ENCODE measurements around the gene STX3.
"Not testable (repeated sequence)": the region's sequence is repeated elsewhere in the genome, so short reads cannot be mapped to it uniquely, and the experiment has no call there.

The STX3 gene

DNA sequence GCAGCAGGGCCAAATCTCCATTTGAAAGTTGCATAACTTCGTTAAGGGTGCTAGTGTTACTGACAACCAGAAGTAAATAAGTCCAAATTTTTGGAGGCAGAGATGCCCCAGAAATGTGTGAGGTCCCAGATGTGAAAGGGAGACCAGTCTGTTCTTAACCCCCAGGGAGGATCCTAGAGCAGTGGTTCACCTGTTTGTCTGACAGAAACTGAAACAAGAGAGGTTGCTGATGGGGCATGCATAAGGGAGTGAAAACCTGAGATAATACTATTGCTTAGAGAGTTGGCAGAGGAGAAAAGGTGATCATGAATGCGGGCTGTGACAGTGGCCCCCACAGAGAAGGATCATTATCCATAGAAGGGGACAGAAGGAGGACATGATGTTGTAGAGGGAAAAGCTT, 86.3 kb downstream of the STX3 start:
- no peak overlapping the region for H3K27ac ChIP-seq
- TF ChIP-seq, protein P1, sequence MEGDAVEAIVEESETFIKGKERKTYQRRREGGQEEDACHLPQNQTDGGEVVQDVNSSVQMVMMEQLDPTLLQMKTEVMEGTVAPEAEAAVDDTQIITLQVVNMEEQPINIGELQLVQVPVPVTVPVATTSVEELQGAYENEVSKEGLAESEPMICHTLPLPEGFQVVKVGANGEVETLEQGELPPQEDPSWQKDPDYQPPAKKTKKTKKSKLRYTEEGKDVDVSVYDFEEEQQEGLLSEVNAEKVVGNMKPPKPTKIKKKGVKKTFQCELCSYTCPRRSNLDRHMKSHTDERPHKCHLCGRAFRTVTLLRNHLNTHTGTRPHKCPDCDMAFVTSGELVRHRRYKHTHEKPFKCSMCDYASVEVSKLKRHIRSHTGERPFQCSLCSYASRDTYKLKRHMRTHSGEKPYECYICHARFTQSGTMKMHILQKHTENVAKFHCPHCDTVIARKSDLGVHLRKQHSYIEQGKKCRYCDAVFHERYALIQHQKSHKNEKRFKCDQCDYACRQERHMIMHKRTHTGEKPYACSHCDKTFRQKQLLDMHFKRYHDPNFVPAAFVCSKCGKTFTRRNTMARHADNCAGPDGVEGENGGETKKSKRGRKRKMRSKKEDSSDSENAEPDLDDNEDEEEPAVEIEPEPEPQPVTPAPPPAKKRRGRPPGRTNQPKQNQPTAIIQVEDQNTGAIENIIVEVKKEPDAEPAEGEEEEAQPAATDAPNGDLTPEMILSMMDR (conservative IDR thresholded peaks at IDR 0.05), result no peak
- TF ChIP-seq ZFX (IDR thresholded peaks at IDR 0.05), result no peak

DNA sequence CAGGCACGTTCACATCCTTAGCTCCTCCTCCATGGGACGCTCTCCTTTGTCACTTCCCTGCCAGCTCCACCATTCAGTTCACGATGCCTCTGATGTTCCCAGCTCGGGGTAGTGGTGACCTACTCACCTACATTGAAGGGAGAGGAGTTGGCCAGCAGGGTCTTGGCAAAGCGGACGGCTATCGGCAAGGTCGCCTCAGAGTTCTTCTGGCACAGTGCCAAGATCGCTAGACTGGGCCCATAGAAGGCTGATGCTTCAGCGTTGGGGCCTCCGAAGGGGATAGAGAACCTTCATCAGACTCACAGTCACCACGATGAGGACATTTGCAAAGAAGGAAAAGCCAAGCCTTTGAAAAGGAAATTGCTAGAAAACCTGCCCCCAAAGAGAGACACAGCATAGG, 87.1 kb downstream of the STX3 start:
- no peak overlapping the region for H3K27ac ChIP-seq
- TF ChIP-seq ZFX (IDR thresholded peaks at IDR 0.05), result no peak
- TF ChIP-seq, protein P1 (conservative IDR thresholded peaks at IDR 0.05), result no peak

DNA sequence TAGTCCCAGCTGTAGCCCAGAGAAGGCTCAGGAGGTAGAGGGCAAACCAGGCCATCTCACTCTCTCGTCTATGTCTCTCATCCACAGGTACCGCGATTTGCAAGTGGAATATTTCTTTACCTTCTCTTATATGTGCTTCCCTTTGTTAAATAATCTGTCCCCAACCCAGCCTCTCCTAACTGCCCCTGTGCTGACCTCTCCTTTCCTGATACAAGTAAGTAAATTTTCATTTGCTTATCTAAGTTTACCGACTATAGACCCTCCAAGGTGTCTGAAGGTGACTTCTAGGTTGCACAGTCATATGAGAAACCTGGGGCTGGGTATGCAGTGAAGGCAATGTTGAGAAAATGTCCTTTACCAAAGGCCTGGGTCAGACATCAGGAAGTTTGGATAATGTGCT, 90.2 kb downstream of the STX3 start, which contains the start of gene CBLIF:
Gene CBLIF, minus strand, starts transcription at position 101 of the 400 bp plus-strand sequence. Its CDS starts 46 bp downstream, at position 55.
- TF ChIP-seq, protein P1 (conservative IDR thresholded peaks at IDR 0.05), result no peak
- TF ChIP-seq ZFX (IDR thresholded peaks at IDR 0.05), result no peak
- H3K27ac ChIP-seq, result no peak within 1 kb of the TSS

DNA sequence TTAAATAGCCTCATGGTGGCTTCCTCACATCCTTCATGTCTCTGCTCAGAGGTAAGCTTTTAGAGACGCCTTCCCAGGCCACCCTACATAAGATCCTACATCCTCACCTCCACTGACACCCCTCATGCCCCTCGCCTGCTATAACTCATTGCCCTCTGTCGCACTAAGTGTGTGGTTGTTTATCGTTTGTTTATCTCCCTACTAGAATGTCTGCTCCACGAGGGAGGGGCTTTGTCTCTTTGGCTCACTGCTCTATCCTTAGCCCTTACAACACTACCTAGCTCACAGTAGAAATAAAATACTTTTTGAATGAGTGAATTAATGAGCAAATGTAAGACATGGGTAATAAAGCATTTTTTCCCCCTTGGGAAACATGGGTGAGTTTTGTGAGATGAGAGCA, 91.4 kb downstream of the STX3 start:
- no peak overlapping the region for H3K27ac ChIP-seq
- TF ChIP-seq, protein P1 (conservative IDR thresholded peaks at IDR 0.05), result no peak
- no peak for TF ChIP-seq ZFX (IDR thresholded peaks at IDR 0.05)

DNA sequence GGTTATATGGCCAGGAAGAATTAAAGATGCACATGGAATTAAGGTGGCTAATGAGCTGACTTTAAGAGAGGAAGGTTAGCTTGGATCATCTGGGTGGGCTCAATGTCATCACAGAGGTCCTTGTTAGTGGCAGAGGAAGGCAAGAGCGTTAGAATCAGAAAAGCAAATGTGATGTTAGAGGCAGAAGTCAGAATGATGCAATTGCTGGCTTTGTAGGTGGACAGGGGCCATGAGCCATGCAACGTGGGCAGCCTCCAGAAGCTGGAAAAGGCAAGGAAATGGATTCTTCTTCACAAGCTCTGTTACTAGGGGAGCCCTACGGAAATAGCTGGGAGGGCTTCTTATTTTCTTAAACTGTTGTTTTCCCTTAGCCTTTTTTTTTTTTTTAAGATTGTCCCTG, 92.5 kb downstream of the STX3 start:
- no peak for TF ChIP-seq ZFX (IDR thresholded peaks at IDR 0.05)
- TF ChIP-seq, protein P1 (conservative IDR thresholded peaks at IDR 0.05), result no peak
- no peak overlapping the region for H3K27ac ChIP-seq

DNA sequence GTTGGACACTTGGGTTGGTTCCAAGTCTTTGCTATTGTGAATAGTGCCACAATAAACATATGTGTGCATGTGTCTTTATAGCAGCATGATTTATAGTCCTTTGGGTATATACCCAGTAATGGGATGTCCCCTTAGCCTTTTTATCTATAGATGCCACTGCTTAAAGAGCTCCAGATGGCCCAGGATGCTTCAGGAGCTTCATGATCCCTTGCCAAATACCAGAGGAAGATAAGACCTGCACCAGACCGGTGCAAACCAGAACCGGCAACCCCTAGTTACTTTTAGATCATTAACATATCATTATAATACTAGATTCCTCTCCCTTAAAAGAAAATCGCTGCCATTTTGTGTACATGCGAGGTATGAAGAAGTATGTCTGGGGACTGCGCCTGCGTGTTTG, 93.3 kb downstream of the STX3 start:
- H3K27ac ChIP-seq, result not testable (repeated sequence)

DNA sequence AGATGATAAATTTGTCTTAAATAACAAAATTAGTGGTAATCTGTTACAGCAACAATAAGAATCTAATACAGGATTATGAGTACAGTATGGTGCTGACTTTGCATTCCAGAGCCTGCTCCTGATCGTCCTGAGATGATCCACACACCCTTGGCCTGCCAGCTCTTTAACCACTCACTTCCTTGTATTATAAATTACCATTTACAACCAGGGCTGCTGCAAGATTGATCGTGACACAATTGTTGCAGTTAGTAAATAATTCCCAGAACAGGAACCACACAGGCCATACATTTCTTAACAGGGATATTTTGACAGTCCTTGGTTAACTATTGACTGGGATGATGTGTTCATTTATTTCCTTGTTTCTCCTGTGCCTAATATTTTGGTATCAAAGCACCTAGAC, 94.0 kb downstream of the STX3 start:
- no peak for TF ChIP-seq ZFX (IDR thresholded peaks at IDR 0.05)
- TF ChIP-seq, protein P1 (conservative IDR thresholded peaks at IDR 0.05), result no peak
- H3K27ac ChIP-seq, result no peak overlapping the region

DNA sequence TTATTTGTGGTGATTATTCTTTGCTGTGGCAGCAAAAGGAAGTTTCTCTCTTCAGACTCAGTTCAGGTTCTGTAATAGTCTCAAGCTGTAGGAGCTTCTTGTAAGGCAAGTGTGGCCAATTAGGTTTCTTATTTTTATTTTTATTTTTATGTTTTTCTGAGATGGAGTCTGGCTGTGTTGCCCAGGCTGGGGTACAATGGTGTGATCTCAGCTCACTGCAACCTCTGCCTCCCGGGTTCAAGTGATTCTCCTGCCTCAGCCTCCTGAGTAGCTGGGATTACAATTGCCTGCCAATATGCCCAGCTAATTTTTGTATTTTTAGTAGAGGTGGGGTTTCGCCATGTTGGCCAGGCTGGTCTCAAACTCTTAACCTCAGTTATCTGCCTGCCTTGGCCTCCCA, 94.4 kb downstream of the STX3 start:
- not testable (repeated sequence) for H3K27ac ChIP-seq

DNA sequence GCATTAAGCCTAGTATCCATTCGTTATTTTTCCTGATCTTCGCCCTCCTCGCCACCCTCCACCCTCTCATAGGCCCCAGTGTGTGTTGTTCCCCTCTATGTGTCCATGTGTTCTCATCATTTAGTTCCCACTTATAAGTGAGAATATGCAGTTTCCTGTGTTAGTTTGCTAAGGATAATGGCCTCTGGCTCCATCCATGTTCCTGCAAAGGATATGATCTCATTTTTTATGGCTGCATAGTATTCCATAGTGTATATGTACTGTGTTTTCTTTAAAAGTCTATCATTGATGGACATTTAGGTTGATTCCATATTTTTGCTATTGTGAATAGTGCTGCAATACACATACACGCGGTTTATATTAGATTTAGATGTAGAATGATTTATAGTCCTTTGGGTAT, 96.2 kb downstream of the STX3 start:
- H3K27ac ChIP-seq, result not testable (repeated sequence)
